Upper lobe of left lung (tissue), 6 donors: Measurements from ENCODE around the gene XYLT1. TPM values are rescaled to one million over a fixed set of nuclear protein-coding genes. Genes with fewer than 3 reads are reported as not detected.

Experiments
- ATAC-seq, 2 donors: fragments of 200-7000 bp; cut with Tn5 transposase; one replicate each; pipeline ENCODE4 v1.9.1; 2022; ENCODE audit warnings: mild to moderate bottlenecking in 2 of 2, moderate library complexity in 2 of 2; ENCODE audit not compliant: low FRiP score in 2 of 2
- DNase-seq, 2 donors: peaks; one replicate each; pipeline ENCODE4 v3.0.0-alpha.2; 2019 to 2020
- H3K27ac ChIP-seq, 4 donors: fragments of 200-600 bp; sonication (generic); one replicate each; pipeline ENCODE4 v1.5.1; 2016 to 2019
- H3K27me3 ChIP-seq, 4 donors: fragments of 200-600 bp; sonication (generic); one replicate each; pipeline ENCODE4 v1.5.1; 2017 to 2019
- H3K36me3 ChIP-seq, 4 donors: fragments of 200-600 bp; sonication (generic); one replicate each; pipeline ENCODE4 v1.5.1; 2016 to 2019
- H3K4me1 ChIP-seq, 4 donors: fragments of 200-600 bp; sonication (generic); one replicate each; pipeline ENCODE4 v1.5.1; 2018 to 2019
- H3K4me3 ChIP-seq, 4 donors: fragments of 200-600 bp; sonication (generic); one replicate each; pipeline ENCODE4 v1.5.1; 2017 to 2019; ENCODE audit warnings: mild to moderate bottlenecking in 2 of 4, moderate library complexity in 1 of 4
- H3K9me3 ChIP-seq, 4 donors: fragments of 200-600 bp; sonication (generic); one replicate each; pipeline ENCODE4 v1.5.1; 2018 to 2019
- CTCF ChIP-seq, 6 experiments: fragments of 450-650 bp in 4 of 6; fragments of 200-600 bp in 2 of 6; sonication (generic) in 2 of 6; IDR thresholded peaks; one replicate each; pipeline ENCODE4 v1.5.1; 2016 to 2019; ENCODE audit warnings: antibody characterized with exemption in 6 of 6
- EP300 ChIP-seq, 4 donors: sonication (generic); formaldehyde crosslinking; IDR thresholded peaks; one replicate each; pipeline ENCODE4 v1.5.1; 2017; ENCODE audit warnings: antibody characterized with exemption in 4 of 4, control low read depth in 2 of 4
- POLR2A ChIP-seq, 4 donors: fragments of 450-650 bp; IDR thresholded peaks; one replicate each; pipeline ENCODE4 v1.5.1; 2016 to 2017; ENCODE audit warnings: antibody characterized with exemption in 4 of 4, mild to moderate bottlenecking in 2 of 4
- POLR2AphosphoS5 ChIP-seq, 2 donors: sonication (generic); formaldehyde crosslinking; IDR thresholded peaks; one replicate each; pipeline ENCODE4 v1.5.1; 2017; ENCODE audit warnings: antibody characterized with exemption in 2 of 2
- WGBS, 2 donors: methylation state at CpG; one replicate each; pipeline ENCODE4 v1.1.5; 2017 to 2018; 5-methylcytosine and 5-hydroxymethylcytosine counted together
- total RNA-seq, 6 donors: library from RNA; depleted of rRNA in 4 of 6; stranded (reverse); fragments of >200 nt in 4 of 6; gene quantifications; one replicate each; pipeline versions ENCODE4 v1.1.0 to v1.2.1, GENCODE V29; 2016 to 2021
- donor health status: DM: no; HTN: no; CAD: no; lungs with moderate emphysema.
- donor health status: DM: no; HTN: yes; CAD: no; lungs with severe emphysema.

Gene XYLT1
- total RNA-seq, 6 donors from 2014 or later: 3.0 to 26.2 (median 6.8) TPM

GRCh38 chr16:17408955-17409441 is 61.8 kb downstream of the XYLT1 start:
- H3K27me3 ChIP-seq: no peaks in the 10 kb centered on the region
- no peaks in the 10 kb centered on the region for H3K36me3 ChIP-seq
- no peak overlapping the region for H3K27ac ChIP-seq
- no peaks in the 10 kb centered on the region for H3K9me3 ChIP-seq
- no peak for DNase-seq
- no peak for ATAC-seq
- WGBS, 2 donors: 82 to 83% methylated on average over 7 of the region's 7 CpGs
- H3K4me3 ChIP-seq: no peak overlapping the region
- TF ChIP-seq EP300 (IDR thresholded peaks at IDR 0.05): no peak
- no peak for TF ChIP-seq CTCF (IDR thresholded peaks at IDR 0.05)
- no peak for TF ChIP-seq POLR2A (IDR thresholded peaks at IDR 0.05)
- TF ChIP-seq POLR2AphosphoS5 (IDR thresholded peaks at IDR 0.05): no peak
- H3K4me1 ChIP-seq: peaks cover 0 to 7% (median 2%) of the 10 kb centered on the region in 4 donors

- ATAC-seq (no peak), DNase-seq (no peak)
- peaks cover 0 to 7% (median 2%) of the 10 kb centered on the region in 4 donors for H3K4me1 ChIP-seq
- no peaks in the 10 kb centered on the region for H3K27me3 ChIP-seq
- WGBS, 2 donors: 95 to 96% methylated on average over 5 of the region's 5 CpGs
- H3K27ac ChIP-seq: no peak overlapping the region
- no peaks in the 10 kb centered on the region for H3K36me3 ChIP-seq
- no peak overlapping the region for H3K4me3 ChIP-seq
- no peak for TF ChIP-seq CTCF (IDR thresholded peaks at IDR 0.05)
- no peak for TF ChIP-seq POLR2AphosphoS5 (IDR thresholded peaks at IDR 0.05)
- no peak for TF ChIP-seq EP300 (IDR thresholded peaks at IDR 0.05)
- no peak for TF ChIP-seq POLR2A (IDR thresholded peaks at IDR 0.05)
- H3K9me3 ChIP-seq: no peaks in the 10 kb centered on the region
Observed at GRCh38 chr16:17408296-17408695, 62.5 kb downstream of the XYLT1 start.

- no peaks in the 10 kb centered on the region for H3K9me3 ChIP-seq
- TF ChIP-seq POLR2A (IDR thresholded peaks at IDR 0.05): no peak
- no peak for TF ChIP-seq EP300 (IDR thresholded peaks at IDR 0.05)
- no peak for TF ChIP-seq POLR2AphosphoS5 (IDR thresholded peaks at IDR 0.05)
- TF ChIP-seq CTCF (IDR thresholded peaks at IDR 0.05): no peak
- no peak overlapping the region for H3K27ac ChIP-seq
- H3K4me3 ChIP-seq: no peak overlapping the region
- WGBS, 2 donors: 92 to 97% methylated on average over 3 of the region's 3 CpGs
- no peaks in the 10 kb centered on the region for H3K27me3 ChIP-seq
- no peak for ATAC-seq
- H3K36me3 ChIP-seq: no peaks in the 10 kb centered on the region
- DNase-seq: no peak
- H3K4me1 ChIP-seq: peaks cover 0 to 7% (median 2%) of the 10 kb centered on the region in 4 donors
Observed at GRCh38 chr16:17407321-17407720, 63.4 kb downstream of the XYLT1 start.

GRCh38 chr16:17404941-17405689 is 65.6 kb downstream of the XYLT1 start:
- H3K4me1 ChIP-seq: peaks cover 0 to 7% (median 2%) of the 10 kb centered on the region in 4 donors
- WGBS, 2 donors: 74 to 93% methylated on average over 15 to 22 of the region's 24 CpGs
- peak; percentile 50 to 69 for DNase-seq
- H3K27ac ChIP-seq: peak overlapping the region in 2 of 4 donors; percentile 56 to 60
- H3K27me3 ChIP-seq: no peaks in the 10 kb centered on the region
- no peaks in the 10 kb centered on the region for H3K36me3 ChIP-seq
- H3K9me3 ChIP-seq: no peaks in the 10 kb centered on the region
- peak in 1 of 2 donors; percentile 65 for ATAC-seq
- TF ChIP-seq POLR2A (IDR thresholded peaks at IDR 0.05): no peak
- no peak for TF ChIP-seq EP300 (IDR thresholded peaks at IDR 0.05)
- no peak for TF ChIP-seq POLR2AphosphoS5 (IDR thresholded peaks at IDR 0.05)
- H3K4me3 ChIP-seq: no peak overlapping the region

GRCh38 chr16:17403859-17404545 is 66.8 kb downstream of the XYLT1 start:
- ATAC-seq: no peak

More at GRCh38 chr16:17403859-17404545, 66.8 kb downstream of the XYLT1 start:
- no peaks in the 10 kb centered on the region for H3K27me3 ChIP-seq
- no peak for TF ChIP-seq POLR2A (IDR thresholded peaks at IDR 0.05)
- no peak for TF ChIP-seq CTCF (IDR thresholded peaks at IDR 0.05)
- TF ChIP-seq EP300 (IDR thresholded peaks at IDR 0.05): no peak
- no peak for TF ChIP-seq POLR2AphosphoS5 (IDR thresholded peaks at IDR 0.05)
- WGBS, 2 donors: 90 to 95% methylated on average over 9 of the region's 9 CpGs
- H3K4me3 ChIP-seq: no peak overlapping the region
- no peak overlapping the region for H3K27ac ChIP-seq
- no peaks in the 10 kb centered on the region for H3K9me3 ChIP-seq
- H3K4me1 ChIP-seq: peaks cover 0 to 7% (median 2%) of the 10 kb centered on the region in 4 donors
- no peaks in the 10 kb centered on the region for H3K36me3 ChIP-seq
- DNase-seq: no peak
